Parathyroid adenoma (tissue), 2 donors: ENCODE results near the gene CCDC178.

Experiments
- H2AFZ ChIP-seq: fragments of 300-600 bp; sonication (generic); one replicate; pipeline ENCODE4 v1.7.0; 2017; ENCODE audit warnings: antibody characterized with exemption, mild to moderate bottlenecking
- H3K27ac ChIP-seq: fragments of 300-600 bp; sonication (generic); one replicate; pipeline ENCODE4 v1.7.0; 2017
- H3K27me3 ChIP-seq: fragments of 300-600 bp; sonication (generic); one replicate; pipeline ENCODE4 v1.7.0; 2017; ENCODE audit warnings: low read length; ENCODE audit not compliant: control insufficient read depth, insufficient read depth
- H3K36me3 ChIP-seq: fragments of 300-600 bp; sonication (generic); one replicate; pipeline ENCODE4 v1.7.0; 2017; ENCODE audit warnings: low read length; ENCODE audit not compliant: control insufficient read depth, insufficient read depth
- H3K4me1 ChIP-seq: fragments of 300-600 bp; sonication (generic); one replicate; pipeline ENCODE4 v1.7.0; 2017; ENCODE audit warnings: control low read depth
- H3K4me2 ChIP-seq: fragments of 300-600 bp; sonication (generic); one replicate; pipeline ENCODE4 v1.7.0; 2017; ENCODE audit warnings: low read length
- H3K4me3 ChIP-seq: fragments of 300-600 bp; sonication (generic); one replicate; pipeline ENCODE4 v1.7.0; 2017; ENCODE audit warnings: low read depth, low read length
- H3K79me2 ChIP-seq: fragments of 300-600 bp; sonication (generic); one replicate; pipeline ENCODE4 v1.7.0; 2017; ENCODE audit warnings: control low read depth
- H3K9ac ChIP-seq: fragments of 300-600 bp; sonication (generic); one replicate; pipeline ENCODE4 v1.7.0; 2017; ENCODE audit warnings: mild to moderate bottlenecking
- H3K9me3 ChIP-seq: fragments of 300-600 bp; sonication (generic); one replicate; pipeline ENCODE4 v1.7.0; 2017; ENCODE audit warnings: low read length; ENCODE audit not compliant: control insufficient read depth
- TF ChIP-seq, protein P1 (sequence below): fragments of 300-600 bp; sonication (generic); IDR thresholded peaks from one replicate; pipeline ENCODE4 v1.7.0; 2017; ENCODE audit warnings: antibody characterized with exemption, mild to moderate bottlenecking
- donor health status: primary hyperparathyroidism.

CCDC178 gene

DNA sequence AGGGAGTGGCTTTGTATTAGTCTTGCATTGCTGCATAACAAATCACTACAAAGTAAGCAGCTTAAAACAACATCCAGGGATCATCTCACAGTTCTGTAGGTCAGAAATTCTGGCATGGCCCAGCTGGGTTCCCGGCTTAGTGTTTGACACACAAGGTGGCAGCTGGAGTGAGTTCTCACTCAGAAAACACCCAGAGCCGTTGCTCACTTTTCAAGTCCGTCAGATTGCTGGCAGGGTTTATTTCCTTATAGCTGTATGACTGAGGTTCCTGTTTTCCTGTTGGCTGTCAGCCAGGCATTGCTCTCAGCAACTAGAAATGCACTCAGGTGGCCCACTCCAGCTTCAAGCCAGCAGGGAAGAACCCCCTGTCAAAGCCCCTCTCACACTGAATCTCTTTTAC is 324.1 kb downstream of the CCDC178 start:
- Histone ChIP-seq H3K27ac (no peak overlapping the region), H3K9me3 (no peaks in the 10 kb centered on the region), H2AFZ (no peak overlapping the region), H3K79me2 (no peaks in the 10 kb centered on the region), H3K4me3 (no peak overlapping the region), H3K36me3 (no peaks in the 10 kb centered on the region), H3K9ac (no peak overlapping the region), H3K27me3 (no peaks in the 10 kb centered on the region), H3K4me1 (no peaks in the 10 kb centered on the region), H3K4me2 (no peak overlapping the region)
- TF ChIP-seq, protein P1, sequence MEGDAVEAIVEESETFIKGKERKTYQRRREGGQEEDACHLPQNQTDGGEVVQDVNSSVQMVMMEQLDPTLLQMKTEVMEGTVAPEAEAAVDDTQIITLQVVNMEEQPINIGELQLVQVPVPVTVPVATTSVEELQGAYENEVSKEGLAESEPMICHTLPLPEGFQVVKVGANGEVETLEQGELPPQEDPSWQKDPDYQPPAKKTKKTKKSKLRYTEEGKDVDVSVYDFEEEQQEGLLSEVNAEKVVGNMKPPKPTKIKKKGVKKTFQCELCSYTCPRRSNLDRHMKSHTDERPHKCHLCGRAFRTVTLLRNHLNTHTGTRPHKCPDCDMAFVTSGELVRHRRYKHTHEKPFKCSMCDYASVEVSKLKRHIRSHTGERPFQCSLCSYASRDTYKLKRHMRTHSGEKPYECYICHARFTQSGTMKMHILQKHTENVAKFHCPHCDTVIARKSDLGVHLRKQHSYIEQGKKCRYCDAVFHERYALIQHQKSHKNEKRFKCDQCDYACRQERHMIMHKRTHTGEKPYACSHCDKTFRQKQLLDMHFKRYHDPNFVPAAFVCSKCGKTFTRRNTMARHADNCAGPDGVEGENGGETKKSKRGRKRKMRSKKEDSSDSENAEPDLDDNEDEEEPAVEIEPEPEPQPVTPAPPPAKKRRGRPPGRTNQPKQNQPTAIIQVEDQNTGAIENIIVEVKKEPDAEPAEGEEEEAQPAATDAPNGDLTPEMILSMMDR = no peak

DNA sequence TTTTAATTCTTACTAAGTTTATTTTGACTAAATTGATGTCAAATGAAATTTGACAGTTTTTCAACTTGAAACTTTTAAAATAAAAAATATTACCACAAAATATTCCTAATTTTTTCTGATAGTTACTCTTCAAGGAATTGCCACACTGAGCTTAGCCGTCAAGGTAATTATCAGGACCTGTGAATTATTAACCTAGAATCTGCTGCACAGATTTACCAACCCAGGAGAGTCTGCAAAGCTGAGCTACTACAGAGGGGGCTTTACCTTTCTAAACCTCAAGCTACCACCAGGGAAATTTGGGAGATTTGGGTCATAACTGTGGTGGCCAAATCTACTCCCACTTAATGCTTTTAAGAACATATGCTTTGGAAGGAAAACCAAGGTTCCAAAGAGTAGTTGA is 324.6 kb downstream of the CCDC178 start:
- H3K27me3 ChIP-seq = no peaks in the 10 kb centered on the region
- H3K4me2 ChIP-seq = no peak overlapping the region
- TF ChIP-seq, protein P1 = no peak
- no peaks in the 10 kb centered on the region for H3K36me3 ChIP-seq
- no peak overlapping the region for H3K9ac ChIP-seq
- H3K27ac ChIP-seq = no peak overlapping the region
- H3K4me3 ChIP-seq = no peak overlapping the region
- no peaks in the 10 kb centered on the region for H3K79me2 ChIP-seq
- H2AFZ ChIP-seq = no peak overlapping the region
- no peaks in the 10 kb centered on the region for H3K4me1 ChIP-seq
- H3K9me3 ChIP-seq = no peaks in the 10 kb centered on the region

DNA sequence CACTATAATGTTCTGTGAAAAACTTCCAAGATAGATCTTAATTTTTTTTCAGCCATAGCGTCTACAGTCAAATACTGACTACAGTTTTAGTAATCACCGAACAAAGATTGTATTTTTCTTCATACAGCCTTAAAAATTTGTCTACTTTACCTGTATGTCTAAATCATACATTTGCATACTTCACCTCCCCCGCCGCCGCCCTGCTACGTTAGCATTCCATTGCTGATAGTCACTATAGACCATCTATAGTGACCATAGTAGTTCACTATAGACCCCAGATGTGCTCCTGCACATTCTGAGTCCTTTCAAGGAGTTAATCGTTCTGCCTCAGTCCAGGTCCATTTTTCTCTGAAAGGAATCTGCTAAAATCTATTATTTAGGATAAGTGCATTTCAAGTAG is 325.0 kb downstream of the CCDC178 start:
- Histone ChIP-seq H3K27me3 (no peaks in the 10 kb centered on the region), H3K27ac (no peak overlapping the region), H3K9ac (no peak overlapping the region), H3K4me1 (no peaks in the 10 kb centered on the region), H3K4me2 (no peak overlapping the region), H3K79me2 (no peaks in the 10 kb centered on the region), H3K4me3 (no peak overlapping the region), H3K36me3 (no peaks in the 10 kb centered on the region), H2AFZ (no peak overlapping the region), H3K9me3 (no peaks in the 10 kb centered on the region)
- TF ChIP-seq, protein P1 = no peak

DNA sequence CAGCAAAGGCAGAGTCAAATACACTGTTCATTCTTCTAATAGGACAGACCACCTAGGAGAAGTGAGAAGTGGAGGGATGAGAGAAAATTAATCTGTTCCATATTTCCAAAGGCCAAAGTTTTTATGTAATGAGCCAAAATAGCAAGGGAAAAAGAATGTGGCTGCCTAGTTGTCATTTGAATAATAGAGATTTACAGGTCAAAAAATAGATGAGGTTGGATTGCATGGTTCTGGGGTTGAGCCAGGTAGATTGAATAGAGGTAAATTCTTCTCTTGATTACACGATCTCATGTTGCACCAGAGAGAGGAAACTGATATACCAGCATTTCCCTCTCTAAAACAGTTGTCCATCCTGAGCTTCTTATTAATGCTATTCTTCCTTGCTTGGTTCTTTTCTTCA is 325.8 kb downstream of the CCDC178 start:
- H3K4me2 ChIP-seq = no peak overlapping the region
- H3K36me3 ChIP-seq = no peaks in the 10 kb centered on the region
- no peak overlapping the region for H3K27ac ChIP-seq
- no peaks in the 10 kb centered on the region for H3K27me3 ChIP-seq
- no peaks in the 10 kb centered on the region for H3K79me2 ChIP-seq
- TF ChIP-seq, protein P1 = no peak
- no peak overlapping the region for H2AFZ ChIP-seq
- H3K4me3 ChIP-seq = no peak overlapping the region
- no peak overlapping the region for H3K9ac ChIP-seq
- H3K4me1 ChIP-seq = no peaks in the 10 kb centered on the region
- H3K9me3 ChIP-seq = no peaks in the 10 kb centered on the region

DNA sequence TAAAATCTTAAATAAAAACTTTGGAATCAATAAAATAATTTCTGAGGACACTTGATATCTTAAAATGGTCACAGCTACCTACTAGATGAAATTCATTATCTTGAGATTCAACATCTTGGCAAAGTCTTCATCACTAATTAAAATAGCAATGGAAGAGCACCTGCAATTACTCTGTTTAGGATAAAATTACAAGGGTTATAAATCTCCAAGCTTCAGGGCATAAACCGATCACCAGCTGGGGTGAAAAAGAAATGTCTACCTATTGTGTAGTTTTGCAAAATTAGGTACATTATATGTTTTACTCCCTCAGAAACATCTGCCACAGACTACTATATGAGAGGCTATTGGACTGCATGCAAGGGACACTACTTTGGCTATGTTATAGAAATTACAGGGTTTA is 327.1 kb downstream of the CCDC178 start:
- TF ChIP-seq, protein P1 = no peak
- Histone ChIP-seq H3K9me3 (no peaks in the 10 kb centered on the region), H3K4me1 (no peaks in the 10 kb centered on the region), H3K9ac (no peak overlapping the region), H3K27ac (no peak overlapping the region), H3K36me3 (no peaks in the 10 kb centered on the region), H2AFZ (no peak overlapping the region), H3K79me2 (no peaks in the 10 kb centered on the region), H3K27me3 (no peaks in the 10 kb centered on the region), H3K4me2 (no peak overlapping the region), H3K4me3 (no peak overlapping the region)
